Measurements from ENCODE around the gene RNPEPL1.

RNPEPL1 gene

GRCh38 chr2:240588669-240589068 lies 20.4 kb downstream of the RNPEPL1 start:
- H3K4me3 ChIP-seq (ENCODE audit: insufficient read depth in 1 of 2, low read depth in 1 of 2, low read length in 2 of 2): peak overlapping the region in 1 of 2 experiments; percentile 99
- peak overlapping the region; percentile 24 for H3K4me2 ChIP-seq (ENCODE audit: low read length, poor library complexity, severe bottlenecking)
- peaks cover 38% of the 10 kb centered on the region for H3K4me1 ChIP-seq (ENCODE audit: control insufficient read depth, insufficient read depth, low read depth, low read length)
- H3K23ac ChIP-seq (ENCODE audit: low read length in 2 of 2): no peak overlapping the region
- no peak overlapping the region for H2BK12ac ChIP-seq (ENCODE audit: low read length in 2 of 2)
- H3K27me3 ChIP-seq (ENCODE audit: control insufficient read depth in 1 of 2, insufficient read depth in 1 of 2, low read length in 2 of 2): no peaks in the 10 kb centered on the region
- no peak overlapping the region for H2BK5ac ChIP-seq (ENCODE audit: low read depth, low read length, poor library complexity, severe bottlenecking)
- no peak overlapping the region for H2BK120ac ChIP-seq (ENCODE audit: low read depth, low read length)
- no peak overlapping the region for H2AK5ac ChIP-seq (ENCODE audit: low read length, severe bottlenecking)
- WGBS: 95% methylated on average over 4 of the region's 4 CpGs
- no peaks in the 10 kb centered on the region for H3K9me3 ChIP-seq (ENCODE audit: control insufficient read depth, low read length)
- no peak overlapping the region for H3K4ac ChIP-seq (ENCODE audit: low read depth in 1 of 2, low read length in 2 of 2)
- no peak overlapping the region for H3K27ac ChIP-seq (ENCODE audit: low read length, poor library complexity, severe bottlenecking)
- H4K91ac ChIP-seq (ENCODE audit: low read length): no peak overlapping the region
- H4K8ac ChIP-seq (ENCODE audit: low read length): no peak overlapping the region
- no peak overlapping the region for H2AFZ ChIP-seq (ENCODE audit: low read depth, low read length)
- no peak for DNase-seq
- H3K14ac ChIP-seq (ENCODE audit: low read length in 2 of 2): no peak overlapping the region
- H2BK15ac ChIP-seq (ENCODE audit: low read depth, poor library complexity, severe bottlenecking): no peak overlapping the region
- peaks cover 49% of the 10 kb centered on the region for H3K79me1 ChIP-seq (replicated peaks; ENCODE audit: low read length, poor library complexity, severe bottlenecking)
- H3K36me3 ChIP-seq (ENCODE audit: control insufficient read depth in 1 of 2, insufficient read depth in 2 of 2, low read depth in 1 of 2, low read length in 2 of 2): peaks cover 33 to 39% of the 10 kb centered on the region in 2 experiments
- no peak overlapping the region for H3K18ac ChIP-seq (ENCODE audit: low read depth in 1 of 2, low read length in 2 of 2)
- H3K9ac ChIP-seq (ENCODE audit: low read length): no peak overlapping the region

GRCh38 chr2:240589375-240589774 lies 21.1 kb downstream of the RNPEPL1 start:
- H3K4me2 ChIP-seq (ENCODE audit: low read length, poor library complexity, severe bottlenecking): peak overlapping the region; percentile 51
- peaks cover 38% of the 10 kb centered on the region for H3K4me1 ChIP-seq (ENCODE audit: control insufficient read depth, insufficient read depth, low read depth, low read length)
- 90% methylated on average over 14 of the region's 14 CpGs for WGBS
- DNase-seq: no peak
- peaks cover 33 to 46% of the 10 kb centered on the region in 2 experiments for H3K36me3 ChIP-seq (ENCODE audit: control insufficient read depth in 1 of 2, insufficient read depth in 2 of 2, low read depth in 1 of 2, low read length in 2 of 2)
- H3K4ac ChIP-seq (ENCODE audit: low read depth in 1 of 2, low read length in 2 of 2): no peak overlapping the region
- H3K9ac ChIP-seq (ENCODE audit: low read length): no peak overlapping the region
- H2BK15ac ChIP-seq (ENCODE audit: low read depth, poor library complexity, severe bottlenecking): no peak overlapping the region
- peaks cover 53% of the 10 kb centered on the region for H3K79me1 ChIP-seq (replicated peaks; ENCODE audit: low read length, poor library complexity, severe bottlenecking)
- no peak overlapping the region for H3K4me3 ChIP-seq (ENCODE audit: insufficient read depth in 1 of 2, low read depth in 1 of 2, low read length in 2 of 2)
- H2BK120ac ChIP-seq (ENCODE audit: low read depth, low read length): no peak overlapping the region
- H3K23ac ChIP-seq (ENCODE audit: low read length in 2 of 2): no peak overlapping the region
- H3K27ac ChIP-seq (ENCODE audit: low read length, poor library complexity, severe bottlenecking): peak overlapping the region; percentile 37
- no peak overlapping the region for H3K14ac ChIP-seq (ENCODE audit: low read length in 2 of 2)
- no peak overlapping the region for H2BK5ac ChIP-seq (ENCODE audit: low read depth, low read length, poor library complexity, severe bottlenecking)
- H2AFZ ChIP-seq (ENCODE audit: low read depth, low read length): no peak overlapping the region
- H3K27me3 ChIP-seq (ENCODE audit: control insufficient read depth in 1 of 2, insufficient read depth in 1 of 2, low read length in 2 of 2): no peaks in the 10 kb centered on the region
- no peaks in the 10 kb centered on the region for H3K9me3 ChIP-seq (ENCODE audit: control insufficient read depth, low read length)
- H2AK5ac ChIP-seq (ENCODE audit: low read length, severe bottlenecking): no peak overlapping the region
- peak overlapping the region; percentile 20 for H4K91ac ChIP-seq (ENCODE audit: low read length)
- H4K8ac ChIP-seq (ENCODE audit: low read length): no peak overlapping the region
- H2BK12ac ChIP-seq (ENCODE audit: low read length in 2 of 2): no peak overlapping the region
- H3K18ac ChIP-seq (ENCODE audit: low read depth in 1 of 2, low read length in 2 of 2): no peak overlapping the region

DNA sequence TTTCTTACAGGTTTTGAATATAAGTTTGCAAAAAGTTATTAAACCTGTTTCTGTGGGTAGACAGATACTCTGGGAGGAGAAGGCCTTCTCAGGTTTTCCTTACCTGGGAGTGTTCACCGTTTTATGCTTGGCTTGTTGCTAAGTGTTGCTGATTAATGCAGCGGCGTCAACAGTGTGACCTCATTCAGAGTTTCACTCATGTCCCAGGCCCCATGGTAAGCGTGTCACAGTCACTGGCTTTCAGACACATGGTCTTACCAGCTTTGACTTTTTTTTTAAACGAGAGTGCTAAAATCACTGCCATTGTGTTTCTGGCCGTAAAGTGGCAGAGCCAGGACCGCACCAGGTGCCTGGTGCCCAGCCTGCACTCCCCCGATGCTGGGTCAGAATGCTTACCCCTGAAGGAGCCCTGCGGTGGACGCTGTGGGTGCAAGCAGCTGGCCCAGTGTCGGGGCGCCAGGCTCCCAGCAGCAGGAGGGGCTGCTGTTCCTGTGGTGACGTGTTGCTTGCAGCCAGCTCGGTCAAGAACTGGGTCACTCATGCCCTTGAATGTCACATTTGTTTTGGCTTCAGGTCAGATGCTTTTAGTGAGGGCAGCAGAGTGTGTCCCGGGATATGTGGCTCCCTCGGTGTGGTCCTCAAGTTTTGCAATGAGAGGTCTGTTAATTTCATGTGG lies 21.7 kb downstream of the RNPEPL1 start:
- DNase-seq: no peak
- Histone ChIP-seq H4K91ac (ENCODE audit: low read length) (no peak overlapping the region), H2BK15ac (ENCODE audit: low read depth, poor library complexity, severe bottlenecking) (no peak overlapping the region), H2AFZ (ENCODE audit: low read depth, low read length) (no peak overlapping the region), H3K27me3 (ENCODE audit: control insufficient read depth in 1 of 2, insufficient read depth in 1 of 2, low read length in 2 of 2) (no peaks in the 10 kb centered on the region), H3K9me3 (ENCODE audit: control insufficient read depth, low read length) (no peaks in the 10 kb centered on the region), H3K4ac (ENCODE audit: low read depth in 1 of 2, low read length in 2 of 2) (no peak overlapping the region), H2AK5ac (ENCODE audit: low read length, severe bottlenecking) (no peak overlapping the region), H3K27ac (ENCODE audit: low read length, poor library complexity, severe bottlenecking) (peak overlapping the region; percentile 37), H3K4me2 (ENCODE audit: low read length, poor library complexity, severe bottlenecking) (peak overlapping the region; percentile 51), H3K79me1 (replicated peaks; ENCODE audit: low read length, poor library complexity, severe bottlenecking) (peaks cover 53% of the 10 kb centered on the region), H2BK120ac (ENCODE audit: low read depth, low read length) (no peak overlapping the region), H3K23ac (ENCODE audit: low read length in 2 of 2) (no peak overlapping the region), H3K4me1 (ENCODE audit: control insufficient read depth, insufficient read depth, low read depth, low read length) (peaks cover 32% of the 10 kb centered on the region), H2BK12ac (ENCODE audit: low read length in 2 of 2) (no peak overlapping the region), H3K18ac (ENCODE audit: low read depth in 1 of 2, low read length in 2 of 2) (no peak overlapping the region), H3K36me3 (ENCODE audit: control insufficient read depth in 1 of 2, insufficient read depth in 2 of 2, low read depth in 1 of 2, low read length in 2 of 2) (peaks cover 31 to 52% of the 10 kb centered on the region in 2 experiments), H3K14ac (ENCODE audit: low read length in 2 of 2) (no peak overlapping the region), H4K8ac (ENCODE audit: low read length) (no peak overlapping the region), H3K9ac (ENCODE audit: low read length) (no peak overlapping the region), H3K4me3 (ENCODE audit: insufficient read depth in 1 of 2, low read depth in 1 of 2, low read length in 2 of 2) (no peak overlapping the region), H2BK5ac (ENCODE audit: low read depth, low read length, poor library complexity, severe bottlenecking) (no peak overlapping the region)
- WGBS: 92% methylated on average over 16 of the region's 16 CpGs

- no peak overlapping the region for H4K8ac ChIP-seq (ENCODE audit: low read length)
- H2AFZ ChIP-seq (ENCODE audit: low read depth, low read length): no peak overlapping the region
- 99% methylated on average over 21 of the region's 21 CpGs for WGBS
- H2BK15ac ChIP-seq (ENCODE audit: low read depth, poor library complexity, severe bottlenecking): no peak overlapping the region
- H3K23ac ChIP-seq (ENCODE audit: low read length in 2 of 2): no peak overlapping the region
- H3K4me2 ChIP-seq (ENCODE audit: low read length, poor library complexity, severe bottlenecking): no peak overlapping the region
- H4K91ac ChIP-seq (ENCODE audit: low read length): no peak overlapping the region
- no peak overlapping the region for H3K9ac ChIP-seq (ENCODE audit: low read length)
- no peaks in the 10 kb centered on the region for H3K27me3 ChIP-seq (ENCODE audit: control insufficient read depth in 1 of 2, insufficient read depth in 1 of 2, low read length in 2 of 2)
- H3K4me3 ChIP-seq (ENCODE audit: insufficient read depth in 1 of 2, low read depth in 1 of 2, low read length in 2 of 2): no peak overlapping the region
- H3K9me3 ChIP-seq (ENCODE audit: control insufficient read depth, low read length): no peaks in the 10 kb centered on the region
- H3K4me1 ChIP-seq (ENCODE audit: control insufficient read depth, insufficient read depth, low read depth, low read length): peaks cover 26% of the 10 kb centered on the region
- H2BK120ac ChIP-seq (ENCODE audit: low read depth, low read length): no peak overlapping the region
- no peak overlapping the region for H3K27ac ChIP-seq (ENCODE audit: low read length, poor library complexity, severe bottlenecking)
- no peak overlapping the region for H3K14ac ChIP-seq (ENCODE audit: low read length in 2 of 2)
- H3K79me1 ChIP-seq (replicated peaks; ENCODE audit: low read length, poor library complexity, severe bottlenecking): peaks cover 58% of the 10 kb centered on the region
- peaks cover 31 to 59% of the 10 kb centered on the region in 2 experiments for H3K36me3 ChIP-seq (ENCODE audit: control insufficient read depth in 1 of 2, insufficient read depth in 2 of 2, low read depth in 1 of 2, low read length in 2 of 2)
- no peak overlapping the region for H3K4ac ChIP-seq (ENCODE audit: low read depth in 1 of 2, low read length in 2 of 2)
- H3K18ac ChIP-seq (ENCODE audit: low read depth in 1 of 2, low read length in 2 of 2): no peak overlapping the region
- no peak overlapping the region for H2BK5ac ChIP-seq (ENCODE audit: low read depth, low read length, poor library complexity, severe bottlenecking)
- H2AK5ac ChIP-seq (ENCODE audit: low read length, severe bottlenecking): no peak overlapping the region
- H2BK12ac ChIP-seq (ENCODE audit: low read length in 2 of 2): no peak overlapping the region
- no peak for DNase-seq
Measured at GRCh38 chr2:240590681-240591111, 22.4 kb downstream of the RNPEPL1 start.
